DMS114 treated with DMSO at 0.1 percent for 48 hours (cell line): ENCODE data around the gene ABCB4.

Experiments used
- DNase-seq: peaks from one replicate; lab custom pipeline; 2025; ENCODE audit not compliant: unreplicated experiment; lab: John Stamatoyannopoulos, UW

The ABCB4 gene

GRCh38 chr7:87475359-87476178 is at the start of gene ABCB4:
ABCB4 (minus strand) TSS chr7:87475680; CDS start chr7:87475465, 215 bp downstream.
- no peak for DNase-seq

- DNase-seq = no peak
Observed at GRCh38 chr7:87518735-87519134, 43.3 kb upstream of the ABCB4 start.

- DNase-seq = no peak
Observed at GRCh38 chr7:87517891-87518290, 42.4 kb upstream of the ABCB4 start.

- no peak for DNase-seq
Observed at GRCh38 chr7:87517136-87517815, 41.8 kb upstream of the ABCB4 start.

- DNase-seq = no peak
Observed at GRCh38 chr7:87513735-87514335, 38.4 kb upstream of the ABCB4 start.

- no peak for DNase-seq
Observed at GRCh38 chr7:87512906-87513305, 37.4 kb upstream of the ABCB4 start.

- no peak for DNase-seq
Observed at GRCh38 chr7:87511510-87511909, 36.0 kb upstream of the ABCB4 start.

- no peak for DNase-seq
Observed at GRCh38 chr7:87510411-87510875, 35.0 kb upstream of the ABCB4 start.

- no peak for DNase-seq
Observed at GRCh38 chr7:87507446-87507845, 32.0 kb upstream of the ABCB4 start.

- DNase-seq = no peak
Observed at GRCh38 chr7:87506246-87507180, 31.0 kb upstream of the ABCB4 start.

- DNase-seq = no peak
Observed at GRCh38 chr7:87505557-87506245, 30.2 kb upstream of the ABCB4 start.

- no peak for DNase-seq
Observed at GRCh38 chr7:87505122-87505521, 29.6 kb upstream of the ABCB4 start.

GRCh38 chr7:87499494-87499893 is 24.0 kb upstream of the ABCB4 start:
- DNase-seq = no peak

GRCh38 chr7:87498893-87499292 is 23.4 kb upstream of the ABCB4 start:
- DNase-seq = no peak

- no peak for DNase-seq
Observed at GRCh38 chr7:87497482-87497881, 22.0 kb upstream of the ABCB4 start.

GRCh38 chr7:87495366-87495765 is 19.9 kb upstream of the ABCB4 start:
- DNase-seq = no peak

GRCh38 chr7:87494454-87494853 is 19.0 kb upstream of the ABCB4 start:
- no peak for DNase-seq

GRCh38 chr7:87483131-87483530 is 7.7 kb upstream of the ABCB4 start:
- no peak for DNase-seq

GRCh38 chr7:87482115-87482514 is 6.6 kb upstream of the ABCB4 start:
- DNase-seq = no peak

GRCh38 chr7:87480386-87480785 is 4.9 kb upstream of the ABCB4 start:
- no peak for DNase-seq
